T-helper 1 cell treated with Interleukin-12 subunit alpha and Interleukin-12 subunit beta and Interleukin-4 antibody, amounts not matched to agents 30 ng/mL and 1 ng/mL, for 36 hours (primary cell): ENCODE data around the gene CD320. TPM values are rescaled to one million over a fixed set of nuclear protein-coding genes. Genes with fewer than 3 reads are reported as not detected.
"Not testable (repeated sequence)": the region's sequence is repeated elsewhere in the genome, so short reads cannot be mapped to it uniquely, and the experiment has no call there.

ENCODE experiments used
- intact Hi-C: fragments of 100-400 bp; cut with micrococcal nuclease; formaldehyde crosslinking; loops from one replicate; pipeline ENCODE4 v1.15.1; 2024
- total RNA-seq: library from RNA; stranded (reverse); gene quantifications from 2 replicates; pipeline ENCODE4 v1.2.3, GENCODE V29; 2022

CD320 gene
- total RNA-seq, 1 donor from 2014 or later, result 55.9 TPM

DNA sequence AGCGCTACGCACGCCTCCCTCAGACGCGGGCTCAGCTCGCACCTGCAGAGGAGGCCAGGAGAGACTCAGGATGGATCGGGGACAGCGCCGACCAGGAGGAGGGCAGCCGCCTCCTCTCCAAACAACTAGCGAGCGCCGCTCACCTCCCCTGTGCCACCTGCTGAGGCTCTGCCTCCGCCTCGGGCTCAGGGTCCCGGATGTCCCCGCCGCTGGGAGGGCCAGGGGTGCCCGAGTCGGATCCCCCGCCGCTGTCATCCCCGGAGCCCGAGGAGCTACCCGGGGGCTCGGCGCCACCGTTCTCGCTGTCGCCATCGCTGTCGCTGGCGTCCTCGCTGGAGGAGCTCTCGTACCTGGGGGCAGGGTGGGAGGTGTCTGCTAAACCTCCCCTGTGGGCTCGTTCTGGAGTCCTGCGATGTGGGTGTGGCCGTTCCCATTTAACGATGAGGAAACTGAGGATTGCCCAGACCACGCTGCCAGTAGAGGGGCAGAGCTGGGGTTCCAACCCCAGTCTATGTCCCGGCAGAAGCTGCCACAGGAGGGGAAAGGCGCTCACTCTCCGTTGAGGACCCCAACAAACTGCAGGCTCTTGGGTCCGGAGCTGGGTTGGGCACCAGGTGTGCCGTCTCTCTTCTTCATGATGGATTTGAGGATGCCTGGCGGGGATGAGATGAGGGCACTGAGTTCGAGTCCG, 25.8 kb upstream of the CD320 start:
- intact Hi-C loops, result no loop called here

DNA sequence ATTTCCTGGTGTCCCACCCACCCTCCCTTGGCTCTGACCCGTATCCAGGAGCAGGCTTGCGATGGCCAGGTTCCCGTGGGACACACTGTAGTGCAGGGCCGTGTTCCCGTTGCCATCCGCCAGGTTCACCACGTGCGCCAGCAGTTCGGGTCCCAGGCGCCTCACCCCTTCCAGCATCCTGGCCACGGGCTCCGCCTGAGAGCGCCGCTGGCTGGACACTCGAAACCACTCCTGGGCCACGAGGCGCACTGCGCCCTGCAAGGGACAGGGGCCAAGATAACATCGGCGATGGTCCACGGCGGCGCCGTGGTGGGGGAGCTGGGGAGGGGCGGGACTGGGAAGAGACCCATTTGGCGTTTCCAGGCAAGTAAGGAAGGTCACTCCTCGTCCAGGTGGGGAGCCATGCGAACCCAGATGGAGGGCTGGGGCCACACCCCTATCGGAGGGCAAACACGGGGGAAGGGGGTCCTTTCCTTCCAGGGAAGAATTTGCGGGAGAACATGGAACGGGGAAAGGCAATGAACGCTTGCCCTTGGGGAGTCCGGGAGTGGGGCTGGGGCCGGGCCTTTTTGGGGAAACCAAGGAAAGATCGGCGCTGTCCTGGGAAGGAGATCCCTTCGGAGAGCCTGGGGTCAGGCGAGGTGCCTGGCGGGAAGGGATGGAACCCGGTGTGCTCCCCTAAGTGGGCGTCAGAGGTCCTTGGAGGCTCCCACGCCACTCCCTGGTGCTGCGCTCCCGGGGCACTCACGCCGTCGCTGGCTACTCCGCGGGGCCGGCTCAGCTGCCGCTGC, 25.0 kb upstream of the CD320 start:
- intact Hi-C loops, result no loop called here

DNA sequence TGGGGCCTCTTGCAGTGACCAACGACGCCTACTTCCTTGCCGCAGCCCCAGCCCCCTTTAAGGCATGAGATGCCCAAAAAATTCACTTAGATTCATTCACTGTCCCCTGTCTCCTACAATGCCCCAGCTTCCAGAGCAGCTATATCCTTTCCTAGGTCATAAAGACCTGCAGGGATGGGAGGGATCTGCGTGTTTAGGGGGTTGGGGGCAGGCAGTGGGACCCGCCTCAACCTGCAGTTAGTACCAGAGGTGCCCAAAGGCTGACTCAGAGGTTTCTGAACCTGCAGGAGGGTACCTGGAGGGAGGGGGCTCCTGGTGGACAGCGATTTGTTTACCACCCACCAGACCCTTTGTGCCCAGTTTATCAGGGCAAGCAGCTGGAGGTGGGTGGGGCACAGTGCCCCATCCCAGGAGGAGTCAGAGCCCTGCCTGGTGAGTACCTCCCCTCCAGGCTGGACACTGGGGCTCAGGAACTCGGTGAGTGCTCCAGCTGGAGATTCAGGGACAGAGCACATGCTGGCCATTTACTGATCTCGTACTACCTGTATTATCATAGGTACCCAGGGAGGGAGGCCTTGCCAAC, 23.2 kb upstream of the CD320 start:
- intact Hi-C loops, result no loop called here

DNA sequence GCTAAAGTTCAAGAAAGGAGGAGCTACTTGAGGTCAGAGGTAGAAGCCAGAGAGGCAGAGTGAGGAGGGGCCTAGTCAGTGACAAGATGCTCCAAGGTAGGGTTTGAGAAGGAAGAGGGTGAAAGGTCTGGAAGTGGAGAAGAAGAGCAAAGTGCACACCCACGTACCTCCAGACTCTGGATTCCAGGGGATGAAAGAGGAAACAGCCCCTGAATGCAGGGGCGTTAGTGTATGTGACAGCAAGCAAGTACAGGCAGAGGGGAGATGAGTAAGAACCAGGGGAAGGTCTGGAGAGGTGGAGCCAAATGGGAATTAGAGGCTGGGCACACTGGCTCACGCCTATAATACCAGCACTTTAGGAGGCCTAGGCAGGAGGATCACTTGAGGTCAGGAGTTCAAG, 21.8 kb upstream of the CD320 start:
- intact Hi-C loops, result loop anchor here (10.0 kb wide), 1 partner anchor 405 kb away; the partner anchor contains the start of genes CTXN1 and SNAPC2

DNA sequence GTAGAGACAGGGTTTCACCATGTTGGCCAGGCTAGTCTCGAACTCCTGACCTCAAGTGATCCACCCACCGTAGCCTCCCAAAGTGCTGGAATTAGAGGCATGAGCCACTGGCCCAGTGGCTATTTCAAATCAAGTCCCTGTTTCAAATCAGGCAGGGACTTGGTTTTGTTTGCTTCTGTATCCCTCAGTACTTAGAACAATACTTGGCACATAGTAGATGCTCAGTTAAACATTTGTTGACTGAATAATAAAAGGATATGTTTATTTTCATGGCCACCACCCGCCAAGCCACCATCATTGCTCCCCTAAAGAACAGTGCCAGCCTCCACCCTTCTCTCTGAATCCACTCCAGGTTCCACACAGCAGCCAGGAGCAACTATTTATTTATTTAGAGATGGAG, 17.3 kb upstream of the CD320 start:
- intact Hi-C loops, result loop anchor here (10.0 kb wide), 1 partner anchor 401 kb away; the partner anchor contains the start of genes CTXN1 and SNAPC2

DNA sequence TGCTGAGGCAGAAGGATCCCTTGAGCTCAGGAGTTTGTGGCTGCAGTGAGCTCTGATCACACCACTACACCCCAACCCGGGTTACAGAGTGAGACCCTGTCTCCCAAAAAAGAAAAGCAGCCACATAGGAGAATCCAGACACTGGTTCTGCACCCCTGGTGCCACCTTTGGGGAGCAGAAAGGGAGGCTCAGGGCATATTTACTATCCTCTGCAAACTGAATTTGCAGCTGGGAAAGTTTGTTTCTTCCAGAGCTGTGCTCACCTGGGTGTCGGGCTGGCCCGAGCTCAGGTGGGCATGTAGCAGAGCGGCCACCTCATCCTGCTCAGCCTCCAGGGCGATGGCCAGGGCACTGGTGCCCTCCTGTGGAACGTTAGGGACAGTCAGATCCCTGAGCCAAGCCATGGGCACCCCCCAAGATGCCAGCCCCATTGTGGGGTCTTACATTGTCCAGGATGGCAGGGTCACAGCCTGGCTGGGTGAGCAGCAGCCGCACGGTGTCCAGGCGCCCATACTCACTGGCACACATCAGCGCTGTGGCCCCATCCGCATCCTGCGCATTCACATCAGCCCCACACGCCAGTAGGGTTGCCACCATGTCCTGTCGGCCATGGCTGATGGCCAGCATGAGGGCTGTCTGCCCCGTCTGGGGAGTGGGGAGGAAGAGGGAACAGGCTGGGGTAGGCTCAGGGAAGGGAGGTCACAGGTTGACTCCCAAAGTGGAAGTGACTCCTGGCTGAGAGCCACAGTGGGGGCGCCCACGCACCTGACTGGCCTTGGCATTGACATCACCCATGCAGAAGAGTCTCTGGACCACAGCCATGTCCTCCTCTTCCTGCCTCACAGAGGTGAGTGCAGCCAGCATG, 16.3 kb upstream of the CD320 start:
- intact Hi-C loops, result loop anchor here (5.0 to 10.0 kb wide), 2 partner anchors 57 to 400 kb away; partner anchors contain the start of genes CTXN1 and SNAPC2

DNA sequence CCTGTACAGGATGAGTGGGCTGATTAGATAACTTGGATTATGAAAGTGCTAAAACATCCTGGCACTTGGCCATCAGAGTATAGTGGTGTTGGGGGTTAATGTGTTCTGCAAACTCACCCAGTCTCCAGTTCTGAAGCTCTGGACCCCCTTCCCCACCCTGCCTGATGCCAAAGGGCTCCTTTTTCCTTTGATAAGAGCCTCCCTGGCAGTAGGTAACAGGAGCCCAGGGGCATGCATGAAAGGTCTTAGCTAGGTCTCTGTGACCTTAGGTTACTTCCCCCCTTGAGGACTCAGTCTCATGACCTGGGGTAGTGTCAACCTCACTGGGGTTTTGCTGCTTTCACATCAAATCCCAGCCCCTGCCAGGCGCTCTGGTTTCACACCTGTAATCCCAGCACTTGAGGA, 15.6 kb upstream of the CD320 start:
- intact Hi-C loops, result loop anchor here (5.0 to 10.0 kb wide), 2 partner anchors 56 to 399 kb away; partner anchors contain the start of genes CTXN1 and SNAPC2

DNA sequence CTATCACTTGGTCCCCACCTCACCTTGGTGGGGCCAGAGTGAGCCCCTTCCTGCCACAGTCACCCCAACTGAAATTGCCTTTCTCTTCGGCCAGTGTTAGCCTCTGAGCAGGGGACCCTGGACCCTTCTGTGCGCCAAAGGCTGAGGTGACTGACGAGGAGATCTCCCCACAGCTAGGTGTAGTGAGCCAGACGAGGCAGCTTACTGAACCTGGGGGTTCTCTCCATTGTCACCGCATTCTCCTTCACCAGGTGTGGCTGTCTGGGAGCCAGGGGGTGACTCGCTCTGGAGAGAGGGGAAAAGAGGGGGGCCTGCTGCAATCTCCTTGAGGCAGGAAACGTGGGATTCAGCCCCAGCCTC, 14.5 kb upstream of the CD320 start:
- intact Hi-C loops, result loop anchor here (5.0 to 10.0 kb wide), 2 partner anchors 55 to 398 kb away; partner anchors contain the start of genes CTXN1 and SNAPC2

DNA sequence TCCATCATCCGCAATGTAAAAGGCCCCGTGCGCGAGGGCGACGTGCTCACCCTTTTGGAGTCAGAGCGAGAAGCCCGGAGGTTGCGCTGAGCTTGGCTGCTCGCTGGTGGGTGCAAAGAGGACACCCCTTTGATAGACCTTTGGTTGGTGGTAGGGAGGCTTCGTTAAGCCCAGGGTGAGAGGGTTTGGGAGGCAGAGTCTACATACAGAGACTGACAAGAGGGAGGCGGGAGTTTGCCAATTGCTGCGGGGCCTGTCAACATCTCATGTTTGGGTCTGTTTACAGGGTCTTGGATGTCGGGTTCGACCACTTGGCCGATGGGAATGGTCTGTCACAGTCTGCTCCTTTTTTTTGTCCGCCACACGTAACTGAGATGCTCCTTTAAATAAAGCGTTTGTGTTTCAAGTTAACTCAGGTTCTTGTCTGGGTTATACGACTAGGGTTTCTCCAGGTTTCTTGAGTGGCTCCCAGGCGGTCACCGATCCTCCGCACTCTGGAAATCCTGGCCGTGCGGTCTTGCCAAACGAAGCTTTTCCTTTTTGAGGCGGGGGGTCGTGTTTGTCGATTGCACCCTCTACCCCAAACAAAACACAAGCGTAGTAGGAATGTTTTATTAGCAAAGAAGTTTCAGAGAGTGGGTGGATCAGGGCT, 14.0 kb upstream of the CD320 start:
- intact Hi-C loops, result loop anchor here (1.0 to 10.0 kb wide), 7 partner anchors 14 to 397 kb away; partner anchors contain the start of genes CD320, CTXN1, HNRNPM and MARCHF2

DNA sequence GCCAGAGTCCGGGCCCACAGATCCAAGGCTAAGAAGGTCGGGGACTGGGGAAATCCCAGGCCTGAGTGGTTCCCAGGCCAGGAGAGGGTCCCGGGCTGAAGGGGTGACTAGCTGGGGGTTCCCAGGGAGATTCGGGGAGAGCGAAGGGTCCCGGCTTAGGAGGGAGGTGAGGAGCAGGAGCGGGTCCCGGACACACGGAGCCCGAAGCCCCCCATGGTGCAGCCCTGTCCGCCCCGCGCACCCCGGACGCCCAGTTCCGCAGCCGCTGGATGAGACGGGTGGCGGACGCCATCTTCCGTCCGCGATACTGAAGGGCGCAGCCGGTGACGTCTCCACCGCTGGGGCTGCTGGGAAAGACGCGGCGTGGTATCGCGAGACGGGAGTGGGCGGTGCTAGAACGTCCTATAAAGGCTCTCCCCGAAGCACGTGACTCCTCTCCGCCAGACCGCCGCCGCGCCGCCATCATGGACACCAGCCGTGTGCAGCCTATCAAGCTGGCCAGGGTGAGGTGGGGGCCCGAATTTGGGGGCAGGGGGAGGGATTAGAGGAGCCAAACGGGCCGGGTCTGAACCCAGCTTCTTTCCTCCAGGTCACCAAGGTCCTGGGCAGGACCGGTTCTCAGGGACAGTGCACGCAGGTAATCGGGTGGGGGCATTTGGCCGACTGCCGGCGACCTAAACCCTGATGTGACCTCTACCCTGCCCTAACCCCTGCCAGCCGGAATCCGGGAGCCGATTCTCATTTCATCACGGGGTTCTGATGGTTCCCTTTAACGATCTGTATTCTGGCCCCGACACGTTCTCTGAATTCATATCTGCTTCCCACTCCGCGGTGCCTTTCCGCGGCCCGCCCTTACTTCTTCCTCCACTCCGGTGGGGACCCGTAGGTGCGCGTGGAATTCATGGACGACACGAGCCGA, 13.2 kb upstream of the CD320 start, which contains the start of the genes NDUFA7 and RPS28:
NDUFA7 (minus strand) TSS at position 309 of the 919 bp plus-strand sequence; CDS start at position 292, 17 bp downstream.
RPS28 (plus strand) TSS at position 430 of the 919 bp plus-strand sequence; CDS start at position 465, 35 bp downstream.
- intact Hi-C loops, result loop anchor here (1.0 to 10.0 kb wide), 7 partner anchors 13 to 397 kb away; partner anchors contain the start of genes CD320, CTXN1, HNRNPM and MARCHF2

DNA sequence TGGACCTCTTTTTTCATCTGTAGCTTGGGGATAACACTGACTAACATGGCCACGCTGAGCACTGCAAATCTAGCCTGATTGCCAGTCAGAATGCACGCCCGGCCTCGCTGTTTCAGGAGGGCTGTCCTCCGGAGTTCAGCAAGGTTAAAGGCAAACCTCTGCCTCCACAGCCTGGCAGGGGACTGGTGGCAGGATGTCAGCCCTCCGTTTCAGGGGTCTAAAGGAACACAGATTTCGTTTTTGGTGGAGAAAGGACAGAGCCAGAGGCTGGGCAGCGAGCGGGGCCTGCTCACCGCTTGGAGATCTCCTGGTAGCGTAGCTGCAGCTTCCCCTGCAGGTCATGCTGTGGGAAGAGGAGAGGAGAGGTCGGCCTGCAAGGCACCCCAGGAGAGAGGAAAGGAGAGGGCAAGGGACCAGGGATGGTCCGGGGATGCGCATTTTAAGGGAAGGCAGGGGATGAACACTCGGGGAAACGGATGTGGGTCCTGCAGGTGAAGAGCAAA, 12.5 kb upstream of the CD320 start:
- intact Hi-C loops, result loop anchor here (1.0 to 10.0 kb wide), 7 partner anchors 12 to 396 kb away; partner anchors contain the start of genes CD320, CTXN1, HNRNPM and MARCHF2

DNA sequence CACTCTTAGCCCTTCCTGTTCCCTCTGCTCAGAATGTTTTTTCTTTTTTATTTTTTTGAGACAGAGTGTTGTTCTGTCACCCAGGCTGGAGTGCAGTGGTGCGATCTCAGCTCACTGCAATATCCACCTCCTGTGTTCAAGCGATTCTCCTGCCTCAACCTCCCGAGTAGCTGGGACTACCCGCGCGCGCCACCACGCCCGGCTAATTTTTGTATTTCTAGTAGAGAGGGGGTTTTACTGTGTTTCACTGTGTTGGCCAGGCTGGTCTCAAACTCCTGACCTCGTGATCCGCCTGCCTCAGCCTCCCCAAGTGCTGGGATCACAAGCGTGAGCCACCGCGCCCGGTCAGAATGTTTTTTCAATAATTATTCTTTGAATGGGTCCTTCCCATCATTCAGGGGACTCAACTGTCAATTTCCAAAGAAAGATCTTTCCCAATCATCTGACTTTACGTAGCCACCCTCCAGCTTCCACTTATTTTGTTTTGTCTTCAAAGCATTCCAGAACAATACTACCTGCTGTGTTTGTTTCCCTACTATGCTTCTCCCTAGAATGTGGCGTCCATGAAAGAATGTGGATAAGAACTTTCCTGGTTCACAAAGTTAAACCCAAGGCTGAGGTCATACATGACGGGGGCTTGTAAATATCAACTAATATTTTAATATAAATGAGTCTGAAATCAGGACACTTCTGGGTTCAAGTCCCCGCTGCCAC, 11.8 kb upstream of the CD320 start:
- intact Hi-C loops, result loop anchor here (5.0 to 10.0 kb wide), 2 partner anchors 53 to 395 kb away; partner anchors contain the start of genes CTXN1 and SNAPC2

DNA sequence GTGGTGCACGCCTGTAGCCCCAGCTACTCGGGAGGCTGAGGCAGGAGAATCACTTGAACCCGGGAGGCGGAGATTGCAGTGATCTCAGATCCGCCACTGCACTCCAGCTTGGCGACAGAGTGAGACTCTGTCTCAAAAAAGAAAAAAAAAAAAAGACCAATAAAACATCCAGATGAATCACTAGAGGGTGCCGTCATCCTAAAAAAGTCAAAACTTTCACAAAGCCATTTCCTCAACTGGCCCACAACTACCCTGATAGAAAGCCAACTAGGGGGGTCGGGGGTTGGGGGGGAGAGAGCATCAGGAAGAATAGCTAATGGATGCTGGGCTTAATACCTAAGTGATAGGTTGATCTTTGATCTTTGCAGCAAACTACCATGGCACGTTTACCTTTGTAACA, 10.7 kb upstream of the CD320 start:
- intact Hi-C loops, result not testable (repeated sequence)

DNA sequence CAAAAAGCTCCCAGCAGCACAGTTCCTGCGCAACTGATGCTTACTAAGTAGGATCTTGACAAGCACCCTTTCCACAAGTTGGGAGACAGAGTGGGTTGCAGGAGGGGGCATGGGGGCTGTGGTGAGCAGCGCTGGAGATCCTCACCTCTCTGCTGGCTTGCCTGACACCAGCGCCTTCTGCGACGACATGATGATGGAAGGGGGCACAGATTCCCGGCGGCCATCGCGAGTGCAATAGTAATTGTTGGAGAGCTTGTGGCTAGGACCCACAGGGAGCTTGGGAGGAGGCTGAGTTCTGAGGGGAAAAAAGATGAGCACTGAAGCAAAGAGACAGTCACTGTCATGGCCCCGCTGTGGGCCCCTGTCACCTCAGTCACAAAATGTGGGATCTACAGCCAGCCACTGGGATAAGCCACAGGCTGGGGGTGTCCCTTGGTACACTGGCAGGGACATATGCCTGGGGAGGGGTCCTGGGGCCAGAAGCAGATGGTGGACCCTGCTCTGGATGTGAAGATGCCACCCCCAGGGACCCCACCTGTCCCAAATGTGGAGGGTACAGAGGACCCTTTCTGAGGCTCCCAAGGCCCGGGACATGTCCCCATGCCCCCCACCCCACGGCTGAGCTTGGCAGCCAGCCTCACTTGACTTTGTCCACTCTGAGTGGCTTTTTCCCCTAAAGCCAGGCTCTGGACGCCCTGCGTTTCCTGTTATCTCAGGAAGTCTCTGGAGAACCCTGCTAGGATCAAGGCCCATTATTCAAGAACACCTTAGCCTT, 8.4 kb upstream of the CD320 start:
- intact Hi-C loops, result no loop called here

DNA sequence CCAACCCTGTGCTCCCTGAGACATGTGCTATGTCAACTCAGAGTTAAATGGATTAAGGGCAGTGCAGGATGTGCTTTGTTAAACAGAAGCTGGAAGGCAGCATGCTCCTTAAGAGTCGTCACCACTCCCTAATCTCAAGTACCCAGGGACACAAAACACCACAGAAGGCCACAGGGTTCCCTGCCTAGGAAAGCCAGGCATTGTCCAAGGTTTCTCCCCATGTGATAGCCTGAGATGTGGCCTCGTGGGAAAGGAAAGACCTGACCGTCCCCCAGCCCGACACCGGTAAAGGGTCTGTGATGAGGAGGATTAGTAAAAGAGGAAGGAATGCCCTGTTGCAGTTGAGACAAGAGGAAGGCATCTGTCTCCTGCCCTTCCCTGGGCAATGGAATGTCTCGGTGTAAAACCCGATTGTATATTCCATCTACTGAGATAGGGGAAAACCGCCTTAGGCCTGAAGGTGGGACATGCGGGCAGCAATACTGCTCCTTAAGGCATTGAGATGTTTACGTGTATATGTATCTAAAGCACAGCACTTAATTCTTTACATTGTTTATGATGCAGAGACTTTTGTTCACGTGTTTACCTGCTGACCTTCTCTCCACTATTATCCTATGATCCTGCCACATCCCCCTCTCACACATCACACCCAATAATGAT, 7.0 kb upstream of the CD320 start:
- intact Hi-C loops, result not testable (repeated sequence)

DNA sequence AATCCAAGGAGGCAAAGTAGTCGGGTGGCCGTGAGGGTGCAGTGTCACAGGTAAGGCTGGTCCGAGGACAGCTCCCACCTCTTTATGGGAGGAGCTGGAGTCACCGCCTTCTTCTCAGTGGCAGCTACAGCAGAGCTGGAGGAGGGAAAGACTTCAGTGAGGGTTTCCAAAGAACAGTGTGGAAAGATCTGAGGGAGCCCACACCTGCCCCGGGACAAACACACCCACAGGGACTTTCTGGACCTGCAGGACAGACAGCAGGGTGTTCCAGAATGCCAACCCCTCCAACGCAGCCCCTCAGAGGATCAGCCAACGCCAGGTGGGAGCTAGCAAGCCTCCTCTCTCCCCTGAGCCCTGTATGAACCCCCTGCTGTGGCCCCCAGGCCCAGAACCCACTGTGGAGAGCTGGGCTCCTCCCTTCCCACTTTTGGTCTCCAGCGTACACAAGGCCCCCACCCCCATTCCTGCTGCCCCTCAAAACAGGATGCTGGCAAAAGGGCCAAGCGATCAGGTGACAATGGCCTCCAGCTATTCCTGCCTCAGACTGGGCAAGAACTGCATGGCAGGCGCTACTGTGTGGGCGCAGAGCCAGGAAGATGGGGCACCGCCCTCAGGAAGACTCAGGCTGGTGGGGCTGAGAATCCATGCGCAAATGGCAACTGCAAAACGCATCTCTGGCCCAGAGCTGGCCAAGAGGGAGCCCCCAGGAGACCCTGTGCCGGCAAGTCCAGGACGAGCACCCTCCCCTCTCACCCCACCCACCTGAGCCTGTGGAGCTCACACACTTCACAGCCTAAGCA, 3.5 kb upstream of the CD320 start:
- intact Hi-C loops, result no loop called here
